HUES48 (cell line): Measurements from ENCODE around the gene ZBTB7B.

ENCODE experiments used
- H3K27ac ChIP-seq: one replicate; pipeline ENCODE4 v1.7.0; 2013; ENCODE audit warnings: low read depth, low read length, inconsistent platforms
- H3K27me3 ChIP-seq: 2 replicates; pipeline ENCODE4 v1.6.1; 2013; ENCODE audit warnings: mild to moderate bottlenecking, low read length; ENCODE audit not compliant: control insufficient read depth, insufficient read depth
- H3K36me3 ChIP-seq: 2 replicates; pipeline ENCODE4 v1.6.1; 2013; ENCODE audit warnings: low read length; ENCODE audit not compliant: control insufficient read depth, insufficient read depth
- H3K4me1 ChIP-seq: 2 replicates; pipeline ENCODE4 v1.6.1; 2013; ENCODE audit warnings: mild to moderate bottlenecking, low read length; ENCODE audit not compliant: control insufficient read depth, insufficient read depth
- H3K4me3 ChIP-seq: 2 replicates; pipeline ENCODE4 v1.5.1; 2013; ENCODE audit warnings: mild to moderate bottlenecking, low read depth, low read length
- H3K9ac ChIP-seq: 2 replicates; pipeline ENCODE4 v1.6.1; 2013; ENCODE audit warnings: mild to moderate bottlenecking, low read depth, low read length, moderate library complexity
- H3K9me3 ChIP-seq: 2 replicates; pipeline ENCODE4 v1.6.1; 2013; ENCODE audit warnings: low read length; ENCODE audit not compliant: control insufficient read depth, insufficient read depth

The ZBTB7B gene

DNA sequence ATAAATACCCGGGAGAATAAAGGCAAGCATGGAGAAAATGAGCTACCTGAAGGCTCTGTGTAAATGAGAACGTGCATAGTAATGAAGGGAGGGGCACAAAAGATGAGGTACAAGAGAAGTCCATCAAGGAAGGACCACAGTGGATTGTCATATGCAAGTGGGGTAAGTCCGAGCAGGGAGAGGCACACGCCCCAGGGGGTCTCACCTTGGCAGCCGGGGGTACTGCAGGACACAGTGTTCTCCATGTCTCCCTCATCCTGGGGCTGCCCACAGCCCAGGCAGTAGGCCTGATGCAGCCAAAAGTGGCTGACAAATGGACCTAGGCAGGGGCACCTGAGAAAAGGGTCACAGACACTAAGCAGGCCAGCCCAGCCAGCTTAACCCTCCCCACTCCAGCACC lies 21.0 kb downstream of the ZBTB7B start:
- no peak overlapping the region for H3K27ac ChIP-seq
- no peak overlapping the region for H3K9ac ChIP-seq
- no peaks in the 10 kb centered on the region for H3K36me3 ChIP-seq
- H3K4me3 ChIP-seq, result no peak overlapping the region
- no peaks in the 10 kb centered on the region for H3K4me1 ChIP-seq
- H3K27me3 ChIP-seq, result no peaks in the 10 kb centered on the region
- H3K9me3 ChIP-seq, result no peaks in the 10 kb centered on the region

DNA sequence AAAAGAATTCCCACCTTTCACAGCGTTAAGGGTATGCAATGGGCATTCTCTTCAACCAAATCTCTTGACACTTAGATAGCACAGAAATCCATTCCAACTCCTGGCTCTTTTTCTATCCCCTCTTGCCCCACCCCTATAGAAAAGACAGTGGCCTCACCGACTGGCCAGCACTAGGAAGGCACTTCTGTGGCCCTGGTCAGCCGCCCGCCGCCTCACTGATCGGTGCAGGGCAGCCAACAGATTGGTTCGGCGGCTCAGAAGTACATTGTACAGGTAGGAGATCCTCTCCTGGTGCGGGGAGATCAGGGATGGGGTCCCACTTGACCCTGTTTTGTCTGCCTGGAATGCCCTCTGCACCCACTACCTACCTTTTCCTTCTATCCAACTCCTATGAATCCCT lies 21.7 kb downstream of the ZBTB7B start:
- Histone ChIP-seq H3K9ac (no peak overlapping the region), H3K9me3 (no peaks in the 10 kb centered on the region), H3K27ac (no peak overlapping the region), H3K4me3 (no peak overlapping the region), H3K4me1 (no peaks in the 10 kb centered on the region), H3K27me3 (no peaks in the 10 kb centered on the region), H3K36me3 (no peaks in the 10 kb centered on the region)

DNA sequence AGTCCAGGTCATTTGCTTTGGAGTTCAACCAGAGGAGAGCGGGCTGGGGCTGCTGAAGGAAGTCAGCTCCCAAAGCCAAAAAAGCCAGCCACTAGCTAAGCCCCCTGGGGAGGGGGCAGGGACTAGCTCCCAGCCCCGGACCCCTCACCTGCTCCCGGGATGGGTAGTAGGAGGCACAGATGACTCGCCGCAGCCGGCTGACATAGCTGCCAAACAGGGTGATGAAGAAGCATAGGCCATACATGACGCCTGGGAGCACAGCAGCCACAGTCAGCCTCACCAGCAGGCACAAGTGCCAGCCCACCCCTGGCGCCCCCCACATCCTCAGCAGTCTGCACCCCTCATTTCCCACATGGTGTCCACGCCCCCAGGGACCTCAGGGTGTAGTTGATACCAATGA lies 23.6 kb downstream of the ZBTB7B start:
- H3K36me3 ChIP-seq, result no peaks in the 10 kb centered on the region
- H3K9ac ChIP-seq, result no peak overlapping the region
- no peaks in the 10 kb centered on the region for H3K9me3 ChIP-seq
- no peak overlapping the region for H3K4me3 ChIP-seq
- no peaks in the 10 kb centered on the region for H3K4me1 ChIP-seq
- H3K27ac ChIP-seq, result no peak overlapping the region
- no peaks in the 10 kb centered on the region for H3K27me3 ChIP-seq

DNA sequence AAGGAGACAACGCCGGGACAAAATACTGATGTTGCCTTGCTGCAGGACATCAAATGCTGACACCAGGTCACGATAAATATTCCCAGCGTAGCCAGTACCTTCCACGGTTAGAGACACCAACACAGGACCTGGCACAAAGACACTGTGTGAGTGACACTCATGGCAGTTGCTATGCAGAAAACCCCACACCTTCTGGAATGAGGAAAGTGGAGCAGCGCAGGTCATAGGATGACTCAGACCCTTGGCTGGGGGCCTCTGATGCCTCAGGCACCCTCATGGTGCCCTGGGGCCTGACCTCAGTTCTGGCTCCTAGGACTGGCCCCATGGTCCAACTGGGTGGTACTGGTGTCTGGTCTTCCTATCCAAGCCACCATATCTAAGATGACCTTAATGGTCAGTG lies 24.0 kb downstream of the ZBTB7B start:
- Histone ChIP-seq H3K27me3 (no peaks in the 10 kb centered on the region), H3K9ac (no peak overlapping the region), H3K4me1 (no peaks in the 10 kb centered on the region), H3K9me3 (no peaks in the 10 kb centered on the region), H3K4me3 (no peak overlapping the region), H3K36me3 (no peaks in the 10 kb centered on the region), H3K27ac (no peak overlapping the region)

DNA sequence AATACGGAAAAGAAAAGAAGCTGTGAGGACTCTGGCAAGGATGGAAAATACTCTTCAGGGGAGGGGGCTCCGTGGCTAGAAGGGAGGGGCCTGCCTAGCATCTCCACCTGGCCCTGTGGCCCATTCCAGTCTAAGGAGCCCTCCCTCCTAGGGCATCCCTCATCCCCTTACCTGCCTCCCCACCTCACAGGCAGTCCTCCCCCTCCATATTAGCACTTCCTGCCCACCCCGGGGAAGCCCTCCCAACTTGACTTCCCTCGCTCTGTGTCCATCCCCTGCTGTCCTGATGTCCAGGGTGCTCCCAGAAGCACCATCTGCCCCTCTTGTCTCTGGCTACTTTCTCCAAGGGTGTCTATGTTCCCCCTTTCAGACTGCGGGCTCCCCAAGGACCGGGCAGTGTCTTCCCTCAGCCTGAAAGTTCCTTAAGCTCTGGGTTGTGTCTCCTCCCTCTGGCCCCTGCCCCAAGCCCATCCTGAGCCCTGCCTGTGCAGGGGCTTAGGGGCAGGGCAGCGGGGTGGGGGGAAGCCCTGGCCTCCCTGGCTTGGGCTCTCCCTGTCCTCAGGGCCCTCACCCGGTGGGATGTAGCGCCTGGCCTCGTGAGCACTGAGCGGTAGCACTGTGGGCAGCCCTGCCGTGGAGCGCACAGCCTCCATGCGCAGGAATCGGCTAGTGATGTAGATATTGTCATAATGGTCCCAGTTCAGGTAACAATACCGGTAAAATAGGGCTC lies 27.1 kb downstream of the ZBTB7B start:
- Histone ChIP-seq H3K9ac (no peak overlapping the region), H3K4me1 (no peaks in the 10 kb centered on the region), H3K27ac (no peak overlapping the region), H3K36me3 (no peaks in the 10 kb centered on the region), H3K4me3 (no peak overlapping the region), H3K27me3 (no peaks in the 10 kb centered on the region), H3K9me3 (no peaks in the 10 kb centered on the region)

DNA sequence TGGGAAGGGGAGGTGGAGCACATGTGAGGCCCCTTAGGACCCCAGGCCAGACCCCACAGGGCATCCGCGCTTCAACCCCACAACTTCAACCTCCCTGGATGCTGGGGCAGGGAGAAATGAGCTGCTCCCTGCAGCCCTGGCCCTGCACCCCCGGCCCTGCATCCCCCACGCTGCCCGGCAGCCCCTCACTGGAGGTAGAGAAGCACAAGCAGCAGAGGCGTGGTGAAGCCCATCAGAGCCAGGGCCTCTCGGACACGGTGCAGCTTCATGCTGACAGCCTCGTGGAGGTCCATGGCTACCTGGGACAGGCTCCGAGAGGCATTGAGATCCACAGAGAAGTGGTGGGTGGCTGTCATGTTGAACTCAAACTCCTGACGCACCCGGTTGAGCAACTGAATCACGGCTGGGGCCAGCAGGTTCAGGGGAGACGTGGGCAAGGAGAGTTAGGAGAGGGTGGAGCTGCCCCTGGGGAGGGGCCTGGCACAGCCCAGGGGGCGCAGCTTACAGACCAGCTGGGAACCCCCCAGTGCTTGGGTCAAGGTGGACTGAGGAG lies 27.7 kb downstream of the ZBTB7B start:
- H3K27me3 ChIP-seq, result no peaks in the 10 kb centered on the region
- H3K36me3 ChIP-seq, result no peaks in the 10 kb centered on the region
- H3K27ac ChIP-seq, result no peak overlapping the region
- H3K4me1 ChIP-seq, result no peaks in the 10 kb centered on the region
- no peaks in the 10 kb centered on the region for H3K9me3 ChIP-seq
- H3K9ac ChIP-seq, result no peak overlapping the region
- H3K4me3 ChIP-seq, result no peak overlapping the region

DNA sequence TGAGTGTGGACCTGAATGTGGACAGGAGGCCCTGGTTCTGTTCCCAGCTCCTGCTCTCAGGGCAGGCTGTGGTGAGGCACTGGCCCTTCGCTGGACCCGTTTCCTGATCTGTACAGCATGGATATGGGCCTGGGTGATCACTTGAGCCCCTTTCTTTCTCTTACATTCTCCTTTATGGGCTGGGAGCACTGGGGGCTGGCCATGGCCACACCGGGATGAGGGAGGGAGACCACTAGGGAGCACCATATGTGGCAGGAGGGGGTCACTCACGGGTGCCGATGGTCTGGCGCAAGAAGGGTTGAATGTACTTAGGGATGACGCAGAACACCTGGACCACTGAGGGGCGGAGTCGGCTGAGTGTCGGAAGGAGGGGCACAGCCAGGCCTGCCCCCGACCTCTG lies 28.3 kb downstream of the ZBTB7B start:
- H3K9ac ChIP-seq, result no peak overlapping the region
- H3K27me3 ChIP-seq, result no peaks in the 10 kb centered on the region
- no peaks in the 10 kb centered on the region for H3K9me3 ChIP-seq
- H3K4me3 ChIP-seq, result no peak overlapping the region
- no peaks in the 10 kb centered on the region for H3K36me3 ChIP-seq
- H3K4me1 ChIP-seq, result no peaks in the 10 kb centered on the region
- H3K27ac ChIP-seq, result no peak overlapping the region

DNA sequence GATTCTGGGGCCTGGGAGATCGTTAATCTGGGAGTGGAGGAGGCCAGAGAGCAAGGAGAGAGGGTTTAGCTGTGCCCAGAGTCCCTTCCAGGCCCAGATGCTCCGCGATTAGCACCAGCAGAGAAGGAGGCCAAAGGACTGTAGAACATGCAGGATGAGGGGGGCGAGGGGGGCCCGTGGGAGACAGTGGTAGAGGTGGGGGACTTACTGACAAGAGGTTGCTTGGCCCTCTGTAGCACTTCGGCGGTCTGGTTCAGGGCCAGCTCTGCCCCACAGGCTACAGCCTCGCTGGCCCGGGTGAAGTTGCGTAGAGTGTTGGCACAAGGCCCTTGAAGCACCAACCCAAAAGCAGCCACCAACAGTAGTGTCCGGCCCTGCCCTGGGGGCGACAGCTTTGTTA lies 30.3 kb downstream of the ZBTB7B start:
- H3K9me3 ChIP-seq, result no peaks in the 10 kb centered on the region
- no peak overlapping the region for H3K9ac ChIP-seq
- H3K36me3 ChIP-seq, result no peaks in the 10 kb centered on the region
- no peak overlapping the region for H3K4me3 ChIP-seq
- no peaks in the 10 kb centered on the region for H3K27me3 ChIP-seq
- H3K4me1 ChIP-seq, result no peaks in the 10 kb centered on the region
- H3K27ac ChIP-seq, result no peak overlapping the region

DNA sequence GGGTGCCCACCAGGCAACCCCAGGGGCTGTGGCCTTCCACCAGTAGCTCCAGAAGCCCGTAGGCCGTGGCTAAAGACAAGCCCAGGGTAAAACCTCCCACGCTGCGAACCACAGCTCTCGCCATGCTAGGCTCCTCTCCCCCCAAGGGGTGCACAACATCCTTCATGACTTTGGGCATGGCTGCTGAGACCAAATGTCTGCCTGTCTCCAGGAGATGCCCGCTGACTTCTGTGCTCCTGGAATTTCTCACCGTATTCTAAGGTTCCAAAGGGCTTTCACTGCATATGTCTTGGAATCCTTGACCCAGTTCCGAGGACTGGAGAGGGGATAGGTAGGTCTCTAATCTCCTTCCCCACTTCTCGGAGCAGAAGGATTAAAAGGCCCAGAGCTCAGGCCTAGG lies 30.9 kb downstream of the ZBTB7B start, which contains the start of the genes DCST1 and DCST2:
Gene DCST1, plus strand, starts transcription at position 301 of the 400 bp plus-strand sequence. CDS start 213 bp downstream, outside the sequence.
Gene DCST2, minus strand, starts transcription at position 258 of the 400 bp plus-strand sequence. Its CDS starts 80 bp downstream, at position 178.
- Histone ChIP-seq H3K27ac (no peak within 1 kb of the TSS), H3K4me1 (no peaks in the 10 kb centered on the region), H3K4me3 (no peak within 1 kb of the TSS), H3K9ac (no peak within 1 kb of the TSS), H3K27me3 (peaks cover 3% of the 10 kb centered on the region; the same call in 1 of the 2 replicates), H3K9me3 (no peaks in the 10 kb centered on the region), H3K36me3 (no peaks in the 10 kb centered on the region)

DNA sequence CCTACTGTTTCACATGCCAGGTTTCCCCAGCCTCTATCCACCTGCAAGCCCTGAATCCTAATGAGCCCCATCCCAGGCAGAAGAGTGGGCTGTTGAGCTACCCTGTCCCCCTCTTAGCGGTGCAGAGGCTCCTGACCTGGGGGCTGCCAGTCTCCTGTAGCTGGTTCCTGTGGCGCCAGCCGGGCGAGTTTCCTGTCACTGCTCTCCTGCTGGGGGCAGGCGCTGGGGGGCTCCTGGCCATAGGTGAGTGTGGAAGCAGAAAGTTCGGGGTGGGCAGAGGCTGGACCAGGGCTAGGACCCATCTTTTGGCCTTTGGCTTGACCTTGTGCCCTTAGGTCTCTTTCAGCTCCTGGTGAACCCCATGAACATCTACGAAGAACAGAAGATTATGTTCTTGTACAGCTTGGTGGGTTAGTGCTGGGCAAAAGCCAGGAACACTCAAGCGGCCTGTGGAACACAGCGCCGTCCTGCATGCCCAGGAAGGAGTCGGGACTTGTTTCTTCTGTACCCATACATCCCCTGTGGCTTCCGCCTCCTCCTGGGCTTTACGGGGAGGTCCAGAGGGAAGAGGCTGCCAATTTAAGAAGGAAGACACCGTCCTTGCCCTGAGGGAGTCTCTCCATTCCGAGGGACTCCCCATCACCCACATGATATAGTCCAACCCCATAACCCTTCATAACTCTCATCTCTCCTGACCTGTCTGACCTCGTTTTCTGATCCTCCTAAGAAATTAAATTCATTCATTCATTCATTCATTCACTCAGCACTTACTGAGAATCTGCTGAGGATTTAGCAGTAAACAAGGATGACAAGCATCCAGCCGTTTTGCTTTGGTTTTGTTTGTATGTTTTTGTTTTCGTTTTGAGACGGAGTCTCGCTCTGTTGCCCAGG lies 32.0 kb downstream of the ZBTB7B start:
- Histone ChIP-seq H3K27me3 (peaks cover 7% of the 10 kb centered on the region; the same call in 1 of the 2 replicates), H3K4me1 (no peaks in the 10 kb centered on the region), H3K9me3 (no peaks in the 10 kb centered on the region), H3K9ac (no peak overlapping the region), H3K36me3 (no peaks in the 10 kb centered on the region), H3K27ac (no peak overlapping the region), H3K4me3 (no peak overlapping the region)

DNA sequence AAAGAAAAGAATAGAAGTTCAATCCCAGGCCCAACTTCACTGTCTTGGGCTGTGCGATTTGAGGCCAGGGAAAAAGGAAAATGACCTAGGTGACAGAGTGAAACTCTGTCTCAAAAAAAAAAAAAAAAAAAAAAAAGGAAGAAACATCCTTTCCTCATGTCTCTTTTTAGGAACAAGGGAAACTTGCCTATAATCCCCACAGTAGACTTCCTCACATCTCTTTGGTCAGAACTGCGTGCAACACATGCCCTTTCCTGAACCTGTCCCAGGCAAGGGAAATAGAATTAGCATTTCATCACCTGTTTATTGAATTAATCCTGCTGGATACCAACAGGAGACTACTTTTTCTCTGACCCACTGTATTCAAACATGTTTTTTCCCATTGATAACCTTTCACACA lies 33.3 kb downstream of the ZBTB7B start:
- no peak overlapping the region for H3K9ac ChIP-seq
- no peak overlapping the region for H3K4me3 ChIP-seq
- no peaks in the 10 kb centered on the region for H3K9me3 ChIP-seq
- H3K4me1 ChIP-seq, result no peaks in the 10 kb centered on the region
- H3K36me3 ChIP-seq, result no peaks in the 10 kb centered on the region
- peaks cover 7% of the 10 kb centered on the region; the same call in 1 of the 2 replicates for H3K27me3 ChIP-seq
- H3K27ac ChIP-seq, result no peak overlapping the region
